GM18519 (cell line): ENCODE measurements around the gene NOL4L.
"Not testable (repeated sequence)": the region's sequence is repeated elsewhere in the genome, so short reads cannot be mapped to it uniquely, and the experiment has no call there.

Experiments used
- ATAC-seq: cut with Tn5 transposase; IDR thresholded peaks from one replicate; pipeline ENCODE4 v1.9.1; 2021; ENCODE audit warnings: mild to moderate bottlenecking, moderate library complexity; ENCODE audit not compliant: unreplicated experiment, low FRiP score

The NOL4L gene

GRCh38 chr20:32578062-32578461 is 7.1 kb downstream of the NOL4L start:
- not testable (repeated sequence) for ATAC-seq

GRCh38 chr20:32577657-32578056 is 7.5 kb downstream of the NOL4L start:
- ATAC-seq: no peak

DNA sequence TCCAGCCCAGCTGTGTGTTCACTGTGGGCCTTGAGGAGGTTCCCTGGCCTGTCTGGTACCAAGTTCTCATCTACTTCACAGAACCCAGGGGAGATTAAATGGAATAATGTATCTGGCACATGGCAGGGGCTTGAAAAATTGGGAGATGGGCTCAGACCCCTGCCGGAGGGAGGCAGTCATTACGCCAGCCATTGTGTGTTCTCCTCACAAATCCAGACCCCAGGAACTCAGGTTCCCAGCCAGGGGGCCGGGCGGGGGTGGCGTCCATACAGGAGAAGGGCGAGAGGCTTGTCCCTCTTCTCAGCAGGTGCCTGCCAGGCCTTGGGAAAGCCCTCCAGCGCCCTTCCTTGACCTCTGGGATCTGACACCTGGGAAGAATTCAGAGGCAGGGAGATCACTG is 8.1 kb downstream of the NOL4L start:
- ATAC-seq: no peak

DNA sequence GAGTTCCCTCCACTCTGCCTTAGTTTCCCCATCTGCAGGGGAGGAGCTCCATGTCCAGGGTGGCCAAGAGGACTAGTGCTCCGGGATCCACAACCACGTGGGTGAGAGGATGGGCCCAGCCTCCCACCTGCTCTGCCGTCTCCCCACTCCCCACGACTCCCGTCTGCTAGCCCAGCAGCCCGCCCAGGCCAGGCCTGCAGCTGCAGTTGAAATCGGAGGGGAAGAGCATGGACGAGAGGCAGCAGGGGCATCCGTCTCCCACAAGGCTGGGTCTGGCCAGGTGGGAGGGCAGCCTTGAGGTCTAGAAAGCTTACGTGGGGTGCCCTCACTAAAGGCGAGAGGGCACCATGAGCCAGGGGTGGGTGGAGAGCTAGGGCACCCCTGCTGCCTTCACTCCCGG is 8.6 kb downstream of the NOL4L start:
- ATAC-seq: no peak

- no peak for ATAC-seq
Observed at GRCh38 chr20:32575805-32576204, 9.3 kb downstream of the NOL4L start.

GRCh38 chr20:32575227-32575581 is 9.9 kb downstream of the NOL4L start:
- ATAC-seq: no peak

GRCh38 chr20:32574296-32575226 is 10.6 kb downstream of the NOL4L start:
- no peak for ATAC-seq

- ATAC-seq: no peak
Observed at GRCh38 chr20:32573167-32573851, 11.8 kb downstream of the NOL4L start.

DNA sequence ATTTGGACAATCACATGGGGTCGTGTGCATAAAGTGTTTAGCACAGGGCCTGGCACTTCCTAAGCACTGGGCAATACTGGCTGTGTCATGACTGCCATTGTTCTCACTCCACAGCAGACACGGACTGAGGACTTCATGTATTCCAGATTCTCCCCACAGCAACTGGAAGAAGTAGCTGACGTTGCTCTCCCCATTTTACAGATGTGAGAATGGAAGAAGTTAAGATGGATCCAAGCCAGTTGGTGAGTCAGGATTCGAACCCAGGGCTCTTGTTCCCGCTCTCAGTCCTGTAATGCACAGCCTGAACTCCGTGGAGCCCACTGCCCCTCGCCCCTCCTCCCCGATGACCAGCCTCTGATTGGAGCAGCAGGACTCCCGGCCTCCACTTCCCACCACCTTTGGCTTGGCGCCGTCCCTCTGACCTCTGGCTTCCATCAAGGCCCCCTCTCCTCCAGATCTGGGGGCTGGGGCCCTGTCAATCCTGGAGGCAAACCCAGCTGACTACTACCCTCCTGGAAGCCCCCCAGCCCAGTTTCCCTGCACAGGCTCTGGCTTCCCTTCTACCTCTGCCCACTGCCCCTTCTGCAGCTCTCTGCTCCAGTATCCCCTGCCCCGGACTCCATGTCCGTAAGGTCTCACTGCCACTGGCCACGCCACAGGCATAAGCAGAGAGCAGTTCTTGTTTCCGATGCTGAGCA is 12.7 kb downstream of the NOL4L start:
- no peak for ATAC-seq

DNA sequence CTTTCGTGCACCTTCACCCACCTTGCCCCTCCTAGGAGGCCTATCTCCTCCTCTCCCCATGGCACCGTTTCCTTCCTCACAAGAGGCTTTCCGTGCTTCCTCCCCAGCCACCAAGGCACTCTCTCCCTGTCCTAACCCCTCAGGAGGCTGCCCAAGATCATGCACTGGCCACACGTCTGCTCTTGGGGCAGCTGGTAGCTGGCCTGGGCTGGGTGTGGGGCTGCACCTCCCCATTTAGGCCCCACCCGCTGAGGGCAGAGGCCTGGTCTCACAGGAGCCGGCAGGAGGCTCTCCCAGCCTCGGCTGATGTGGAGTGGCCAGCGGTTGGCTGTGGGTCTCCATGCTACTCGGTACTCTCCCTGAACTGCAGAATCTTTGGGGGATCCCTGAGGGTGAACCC is 13.6 kb downstream of the NOL4L start:
- ATAC-seq: no peak

GRCh38 chr20:32570401-32571190 is 14.5 kb downstream of the NOL4L start:
- ATAC-seq: no peak

DNA sequence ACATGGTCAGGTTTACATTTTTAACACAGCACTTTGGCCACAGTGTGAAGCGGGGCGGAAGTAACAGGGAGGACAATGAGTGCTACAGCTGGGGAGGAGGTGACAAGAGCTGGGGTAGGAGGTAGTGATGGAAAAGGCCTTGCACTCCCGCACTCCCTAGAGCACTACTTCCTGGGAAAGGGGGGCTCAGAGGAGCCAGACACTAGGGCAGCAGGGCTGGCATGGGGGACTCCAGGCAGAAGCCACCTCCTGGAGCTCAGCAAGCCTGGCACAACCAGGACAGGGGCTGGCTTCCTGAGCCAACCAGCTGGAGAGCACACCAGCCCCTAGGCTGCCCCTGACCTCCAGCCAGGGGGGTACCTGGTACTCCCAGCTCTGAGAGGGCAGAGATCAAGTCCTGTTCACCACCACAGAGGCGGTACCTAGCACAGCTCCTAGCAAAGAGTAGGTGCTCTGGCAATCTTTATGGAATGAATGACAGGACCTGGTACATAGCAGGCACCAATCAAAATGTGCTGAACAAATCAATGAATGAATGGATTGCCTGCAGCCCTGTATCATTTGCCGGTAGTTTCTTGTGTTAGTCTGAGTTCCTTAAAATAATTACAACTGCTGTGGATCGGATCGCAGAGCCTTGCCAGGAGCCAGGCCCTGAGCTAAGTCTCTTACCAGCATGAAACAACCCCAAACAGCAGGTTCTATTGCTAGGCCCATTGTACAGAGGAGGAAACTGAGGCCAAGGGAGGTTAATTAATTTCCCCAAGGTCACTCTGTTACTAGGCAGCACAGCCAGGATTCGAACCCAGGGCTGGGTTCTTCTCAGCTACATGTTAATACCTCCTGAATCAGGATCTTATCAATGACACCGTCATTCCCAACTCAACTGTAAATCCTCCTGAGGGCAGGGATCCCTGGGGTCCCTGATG is 15.5 kb downstream of the NOL4L start:
- ATAC-seq: no peak

DNA sequence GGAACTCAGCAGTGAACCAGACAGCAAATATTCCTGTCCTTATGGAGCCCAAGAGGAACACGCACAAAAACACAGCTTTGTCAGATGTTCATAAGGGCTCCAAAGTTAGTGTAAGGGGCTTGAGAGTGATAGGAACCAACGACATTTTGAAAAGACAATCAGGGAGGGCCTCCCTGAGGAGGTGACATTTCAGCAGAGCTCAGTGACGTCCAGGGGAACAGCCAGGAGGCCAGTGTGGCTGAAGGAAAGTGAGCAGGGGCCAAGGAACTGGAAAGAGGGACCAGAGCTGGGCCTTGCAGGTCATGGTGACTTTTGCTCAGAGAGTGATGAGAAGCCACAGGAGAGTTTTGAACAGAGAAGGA is 16.1 kb downstream of the NOL4L start:
- ATAC-seq: no peak

DNA sequence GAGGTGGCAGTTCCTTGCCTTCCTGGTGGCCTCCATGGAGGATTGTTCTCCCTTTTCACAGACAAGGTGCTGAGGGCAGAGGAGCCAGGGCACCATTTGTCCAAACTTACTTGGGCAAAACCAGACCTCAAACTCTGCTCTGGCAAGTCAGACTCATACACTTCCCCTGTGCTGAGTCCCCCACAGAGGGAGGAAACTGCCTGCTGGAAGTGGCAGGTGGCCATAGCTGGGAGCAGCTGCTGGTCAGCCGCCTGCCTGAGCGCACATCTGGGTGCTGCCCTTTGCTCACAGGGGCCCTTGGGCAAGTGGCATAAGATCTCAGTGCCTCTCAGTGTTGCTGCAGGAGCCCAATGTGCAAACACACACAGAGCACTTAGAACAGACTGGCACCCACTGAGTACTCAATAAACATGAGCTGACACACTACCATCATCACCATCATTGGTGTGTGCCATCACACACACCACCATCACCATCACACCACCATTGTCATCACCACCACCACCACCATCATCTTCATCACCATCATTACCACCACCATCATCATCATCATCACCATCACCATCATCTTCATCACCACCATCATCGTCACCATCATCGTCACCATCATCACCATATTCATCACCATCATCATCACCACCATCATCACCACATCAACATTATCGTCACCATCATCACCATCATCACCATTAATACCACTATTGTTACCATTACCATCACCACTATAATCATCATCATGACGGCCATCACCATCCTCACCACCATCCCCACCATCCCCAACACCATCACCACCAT is 17.6 kb downstream of the NOL4L start:
- no peak for ATAC-seq

DNA sequence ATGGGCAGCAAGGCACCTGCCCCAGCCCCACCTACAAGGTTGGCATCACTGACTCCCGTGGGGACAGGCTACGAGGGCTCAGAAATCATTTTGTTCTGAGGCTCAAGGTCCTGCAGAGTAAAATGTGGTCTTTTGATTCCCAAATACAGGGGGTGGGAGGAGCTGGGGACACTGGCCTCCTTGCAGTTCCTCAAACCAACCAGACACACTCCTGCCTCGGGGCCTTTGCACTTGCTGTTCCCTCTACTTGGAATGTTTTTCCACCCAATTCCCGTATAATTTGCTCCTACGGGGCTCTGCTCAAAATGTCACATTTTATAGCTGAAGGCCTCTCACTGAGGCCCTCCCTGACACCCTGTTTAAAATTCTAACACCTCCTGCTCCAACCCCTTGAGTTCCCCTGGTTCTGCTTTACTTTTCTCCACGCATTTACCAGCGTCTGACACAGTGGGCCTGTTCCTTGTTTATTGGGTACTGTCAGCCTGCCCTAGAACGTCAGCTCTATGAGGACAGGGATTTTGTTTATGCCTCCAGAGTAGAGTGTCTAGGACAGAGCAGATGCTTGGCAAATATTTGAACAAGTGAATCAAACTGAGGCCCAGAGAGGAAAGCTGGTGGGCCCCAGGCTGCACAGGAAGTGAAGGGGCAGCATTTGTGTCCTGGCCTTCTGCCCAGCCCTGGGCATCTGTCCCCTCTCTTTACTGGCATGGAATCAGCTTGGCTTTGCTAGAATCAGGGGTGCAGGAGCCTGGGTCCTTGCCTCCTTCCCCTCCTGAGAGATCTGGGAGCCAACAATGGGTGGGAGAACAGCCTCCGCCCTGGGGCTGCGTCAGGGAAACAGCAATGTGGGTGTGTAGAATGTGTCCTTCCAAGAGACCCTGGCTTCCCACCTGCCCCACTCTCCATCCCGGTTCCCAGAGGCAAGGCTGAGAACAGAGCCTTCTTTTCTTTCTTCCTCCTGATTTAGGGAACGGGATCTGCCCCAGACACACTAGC is 18.5 kb downstream of the NOL4L start:
- no peak for ATAC-seq

DNA sequence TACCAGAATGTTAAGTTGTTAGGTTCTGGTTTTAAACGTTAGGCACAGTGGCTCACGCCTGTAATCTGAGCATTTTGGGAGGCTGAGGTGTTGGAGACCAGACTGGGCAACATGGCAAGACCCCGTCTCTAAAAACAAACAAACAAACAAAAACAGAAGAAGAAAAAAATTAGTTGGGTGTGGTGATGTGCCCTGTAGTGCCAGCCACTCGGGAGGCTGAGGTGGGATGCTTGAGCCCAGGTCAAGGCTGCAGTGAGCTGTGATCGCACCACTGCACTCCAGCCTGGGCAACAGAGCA is 19.4 kb downstream of the NOL4L start:
- no peak for ATAC-seq

DNA sequence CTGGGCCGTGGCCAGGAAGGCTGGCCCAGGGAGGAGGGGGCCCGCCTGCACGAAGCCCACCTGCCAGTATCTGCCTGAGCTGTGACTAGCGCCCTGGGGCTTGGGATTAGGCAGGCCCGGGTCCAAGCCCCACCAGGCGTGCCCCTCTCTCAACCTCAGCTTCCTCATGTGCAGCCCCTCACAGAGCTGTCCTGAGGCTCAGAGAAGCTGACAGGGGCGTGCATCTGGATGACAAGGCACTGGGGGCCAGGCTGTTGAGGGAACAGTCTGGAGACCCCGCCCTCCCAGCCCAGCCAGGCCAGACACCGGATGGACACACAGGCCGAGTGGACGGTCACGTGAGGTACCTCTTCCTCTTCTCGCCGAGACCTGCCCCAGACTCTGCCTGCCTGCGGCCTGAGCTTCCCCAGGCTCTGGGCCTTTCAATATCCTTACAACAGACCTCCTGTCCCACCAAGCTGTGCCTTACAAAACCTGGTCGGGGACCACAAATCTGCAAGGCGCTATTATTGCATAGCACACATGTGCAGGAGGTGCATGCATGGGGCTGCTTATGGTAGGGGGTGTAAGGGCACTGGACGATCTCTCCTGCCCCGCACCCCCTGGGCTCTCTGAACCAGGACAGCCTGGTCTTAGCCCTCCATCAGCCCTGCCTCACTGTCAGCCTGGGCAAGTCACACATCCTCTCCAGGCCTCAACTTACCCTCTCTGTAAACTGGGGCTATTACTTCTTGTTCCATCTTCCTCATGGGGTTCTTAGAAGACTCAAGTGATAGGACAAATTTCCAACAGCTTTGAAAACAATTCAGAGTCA is 20.0 kb downstream of the NOL4L start:
- ATAC-seq: no peak
